Parathyroid adenoma (tissue), 2 donors: ENCODE results near the gene PRKAG1.
A peak's percentile ranks its signal among the peaks of the same experiment; 100 is the strongest.

Experiments used
- H2AFZ ChIP-seq: fragments of 300-600 bp; sonication (generic); one replicate; pipeline ENCODE4 v1.7.0; 2017; ENCODE audit warnings: antibody characterized with exemption, mild to moderate bottlenecking
- H3K27ac ChIP-seq: fragments of 300-600 bp; sonication (generic); one replicate; pipeline ENCODE4 v1.7.0; 2017
- H3K27me3 ChIP-seq: fragments of 300-600 bp; sonication (generic); one replicate; pipeline ENCODE4 v1.7.0; 2017; ENCODE audit warnings: low read length; ENCODE audit not compliant: control insufficient read depth, insufficient read depth
- H3K36me3 ChIP-seq: fragments of 300-600 bp; sonication (generic); one replicate; pipeline ENCODE4 v1.7.0; 2017; ENCODE audit warnings: low read length; ENCODE audit not compliant: control insufficient read depth, insufficient read depth
- H3K4me1 ChIP-seq: fragments of 300-600 bp; sonication (generic); one replicate; pipeline ENCODE4 v1.7.0; 2017; ENCODE audit warnings: control low read depth
- H3K4me2 ChIP-seq: fragments of 300-600 bp; sonication (generic); one replicate; pipeline ENCODE4 v1.7.0; 2017; ENCODE audit warnings: low read length
- H3K4me3 ChIP-seq: fragments of 300-600 bp; sonication (generic); one replicate; pipeline ENCODE4 v1.7.0; 2017; ENCODE audit warnings: low read depth, low read length
- H3K79me2 ChIP-seq: fragments of 300-600 bp; sonication (generic); one replicate; pipeline ENCODE4 v1.7.0; 2017; ENCODE audit warnings: control low read depth
- H3K9ac ChIP-seq: fragments of 300-600 bp; sonication (generic); one replicate; pipeline ENCODE4 v1.7.0; 2017; ENCODE audit warnings: mild to moderate bottlenecking
- H3K9me3 ChIP-seq: fragments of 300-600 bp; sonication (generic); one replicate; pipeline ENCODE4 v1.7.0; 2017; ENCODE audit warnings: low read length; ENCODE audit not compliant: control insufficient read depth
- TF ChIP-seq, protein P1 (sequence below): fragments of 300-600 bp; sonication (generic); IDR thresholded peaks from one replicate; pipeline ENCODE4 v1.7.0; 2017; ENCODE audit warnings: antibody characterized with exemption, mild to moderate bottlenecking
- donor health status: primary hyperparathyroidism.

The PRKAG1 gene

DNA sequence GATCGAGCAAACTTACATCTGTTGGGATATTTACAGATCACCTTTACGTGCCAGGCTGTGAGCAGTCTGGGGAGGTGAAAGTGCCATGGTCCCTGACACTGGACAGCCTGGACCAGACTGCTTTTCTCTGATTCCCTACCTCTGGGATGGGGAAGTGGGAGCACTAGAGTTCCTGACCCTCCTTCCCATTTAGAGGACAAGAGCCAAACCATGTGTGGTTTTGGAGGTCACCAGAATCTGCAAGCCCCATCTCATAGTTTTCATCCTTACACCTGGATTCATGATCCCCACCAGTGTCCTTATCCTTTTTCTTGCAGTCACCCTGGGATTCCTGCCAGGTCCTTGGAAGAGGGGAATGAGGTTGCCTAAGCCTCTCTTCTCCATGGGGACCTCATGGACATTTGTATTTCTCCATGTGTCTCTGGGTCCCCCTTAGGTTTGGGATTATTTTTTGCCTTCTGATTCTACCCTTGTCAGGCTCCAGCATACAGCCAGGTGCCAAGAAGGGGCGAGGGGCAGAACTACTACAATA is 45.6 kb downstream of the PRKAG1 start:
- Histone ChIP-seq H3K9me3 (no peaks in the 10 kb centered on the region), H3K9ac (no peak overlapping the region), H3K4me2 (no peak overlapping the region), H3K27me3 (no peaks in the 10 kb centered on the region), H3K4me1 (peaks cover 31% of the 10 kb centered on the region), H3K27ac (no peak overlapping the region), H3K79me2 (no peaks in the 10 kb centered on the region), H3K36me3 (no peaks in the 10 kb centered on the region), H3K4me3 (no peak overlapping the region), H2AFZ (peak overlapping the region; percentile 20)
- TF ChIP-seq, protein P1, sequence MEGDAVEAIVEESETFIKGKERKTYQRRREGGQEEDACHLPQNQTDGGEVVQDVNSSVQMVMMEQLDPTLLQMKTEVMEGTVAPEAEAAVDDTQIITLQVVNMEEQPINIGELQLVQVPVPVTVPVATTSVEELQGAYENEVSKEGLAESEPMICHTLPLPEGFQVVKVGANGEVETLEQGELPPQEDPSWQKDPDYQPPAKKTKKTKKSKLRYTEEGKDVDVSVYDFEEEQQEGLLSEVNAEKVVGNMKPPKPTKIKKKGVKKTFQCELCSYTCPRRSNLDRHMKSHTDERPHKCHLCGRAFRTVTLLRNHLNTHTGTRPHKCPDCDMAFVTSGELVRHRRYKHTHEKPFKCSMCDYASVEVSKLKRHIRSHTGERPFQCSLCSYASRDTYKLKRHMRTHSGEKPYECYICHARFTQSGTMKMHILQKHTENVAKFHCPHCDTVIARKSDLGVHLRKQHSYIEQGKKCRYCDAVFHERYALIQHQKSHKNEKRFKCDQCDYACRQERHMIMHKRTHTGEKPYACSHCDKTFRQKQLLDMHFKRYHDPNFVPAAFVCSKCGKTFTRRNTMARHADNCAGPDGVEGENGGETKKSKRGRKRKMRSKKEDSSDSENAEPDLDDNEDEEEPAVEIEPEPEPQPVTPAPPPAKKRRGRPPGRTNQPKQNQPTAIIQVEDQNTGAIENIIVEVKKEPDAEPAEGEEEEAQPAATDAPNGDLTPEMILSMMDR = no peak

DNA sequence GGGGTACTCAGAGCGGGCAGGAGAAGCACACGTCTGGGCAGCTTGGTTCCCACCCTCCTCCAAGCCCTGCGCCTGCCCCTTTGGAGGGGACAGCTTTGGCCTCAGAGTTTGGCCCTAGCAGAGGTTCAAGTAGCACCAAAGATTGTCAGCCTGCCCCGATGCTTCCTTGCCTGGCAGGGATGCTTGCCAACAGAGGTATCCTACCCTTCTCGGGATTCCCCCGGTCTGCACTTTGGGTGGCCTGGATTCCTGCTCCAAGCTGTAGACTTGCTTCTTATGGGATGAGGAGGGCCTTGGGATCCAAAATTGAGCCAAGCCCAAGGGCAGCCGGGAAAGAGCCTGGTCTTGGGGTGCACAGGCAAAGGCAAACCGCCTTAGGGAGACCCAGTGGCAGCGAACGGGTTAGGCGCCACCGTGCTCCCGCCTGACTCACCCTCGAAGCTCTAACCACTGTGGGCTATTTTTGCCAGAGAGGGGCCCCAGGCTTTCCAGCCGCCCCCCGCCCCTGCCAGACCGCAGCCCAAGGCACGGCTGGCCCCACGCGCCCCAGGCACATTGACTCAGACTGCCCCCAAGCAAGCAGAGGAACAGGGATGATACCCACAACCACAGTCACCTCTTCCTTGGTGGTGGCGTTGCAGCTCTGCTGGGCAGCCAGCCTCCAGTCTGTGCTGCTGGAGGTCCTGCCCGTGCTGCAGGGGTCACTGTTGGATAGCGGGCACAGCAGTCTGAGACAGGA is 46.2 kb downstream of the PRKAG1 start:
- H3K9me3 ChIP-seq = no peaks in the 10 kb centered on the region
- no peak overlapping the region for H3K9ac ChIP-seq
- H2AFZ ChIP-seq = no peak overlapping the region
- no peaks in the 10 kb centered on the region for H3K79me2 ChIP-seq
- H3K4me2 ChIP-seq = no peak overlapping the region
- H3K27ac ChIP-seq = no peak overlapping the region
- H3K36me3 ChIP-seq = no peaks in the 10 kb centered on the region
- H3K27me3 ChIP-seq = no peaks in the 10 kb centered on the region
- H3K4me3 ChIP-seq = no peak overlapping the region
- TF ChIP-seq, protein P1 = no peak
- peaks cover 31% of the 10 kb centered on the region for H3K4me1 ChIP-seq

DNA sequence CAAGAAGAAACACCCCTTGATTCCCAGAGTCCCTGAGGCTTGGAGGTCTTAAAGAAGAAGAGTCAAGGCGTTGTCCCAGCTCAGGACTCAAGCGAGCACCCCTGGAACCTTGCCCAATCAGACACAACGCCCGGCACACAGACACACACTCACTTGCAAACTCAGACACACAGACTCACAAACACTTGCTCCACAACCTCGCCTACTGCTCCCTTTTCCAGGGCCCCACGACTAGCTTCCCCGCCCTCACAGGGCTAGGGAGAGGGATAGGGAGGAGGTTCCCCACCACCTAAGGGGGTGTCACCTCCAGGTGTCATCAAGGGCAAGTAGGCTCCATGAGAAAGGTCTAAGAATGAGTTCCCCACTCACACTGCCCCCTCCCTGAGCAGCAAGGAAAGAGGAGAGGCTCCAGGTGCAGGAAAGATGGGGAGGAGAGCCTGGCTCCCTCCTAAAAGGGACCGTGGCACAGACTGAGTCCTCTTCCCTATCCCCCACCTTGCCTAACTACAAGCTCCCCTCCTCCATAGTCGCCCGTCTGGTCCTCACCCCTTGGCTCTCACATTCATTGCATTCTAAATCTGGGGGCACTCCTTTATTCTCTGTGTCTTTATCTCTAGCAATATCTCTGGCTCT is 47.8 kb downstream of the PRKAG1 start:
- H3K79me2 ChIP-seq = no peaks in the 10 kb centered on the region
- H3K4me3 ChIP-seq = peak overlapping the region; percentile 16
- no peaks in the 10 kb centered on the region for H3K27me3 ChIP-seq
- H2AFZ ChIP-seq = peak overlapping the region; percentile 67
- peaks cover 31% of the 10 kb centered on the region for H3K4me1 ChIP-seq
- no peaks in the 10 kb centered on the region for H3K9me3 ChIP-seq
- TF ChIP-seq, protein P1 = no peak
- no peaks in the 10 kb centered on the region for H3K36me3 ChIP-seq
- H3K4me2 ChIP-seq = peak overlapping the region; percentile 67
- H3K27ac ChIP-seq = no peak overlapping the region
- H3K9ac ChIP-seq = no peak overlapping the region

DNA sequence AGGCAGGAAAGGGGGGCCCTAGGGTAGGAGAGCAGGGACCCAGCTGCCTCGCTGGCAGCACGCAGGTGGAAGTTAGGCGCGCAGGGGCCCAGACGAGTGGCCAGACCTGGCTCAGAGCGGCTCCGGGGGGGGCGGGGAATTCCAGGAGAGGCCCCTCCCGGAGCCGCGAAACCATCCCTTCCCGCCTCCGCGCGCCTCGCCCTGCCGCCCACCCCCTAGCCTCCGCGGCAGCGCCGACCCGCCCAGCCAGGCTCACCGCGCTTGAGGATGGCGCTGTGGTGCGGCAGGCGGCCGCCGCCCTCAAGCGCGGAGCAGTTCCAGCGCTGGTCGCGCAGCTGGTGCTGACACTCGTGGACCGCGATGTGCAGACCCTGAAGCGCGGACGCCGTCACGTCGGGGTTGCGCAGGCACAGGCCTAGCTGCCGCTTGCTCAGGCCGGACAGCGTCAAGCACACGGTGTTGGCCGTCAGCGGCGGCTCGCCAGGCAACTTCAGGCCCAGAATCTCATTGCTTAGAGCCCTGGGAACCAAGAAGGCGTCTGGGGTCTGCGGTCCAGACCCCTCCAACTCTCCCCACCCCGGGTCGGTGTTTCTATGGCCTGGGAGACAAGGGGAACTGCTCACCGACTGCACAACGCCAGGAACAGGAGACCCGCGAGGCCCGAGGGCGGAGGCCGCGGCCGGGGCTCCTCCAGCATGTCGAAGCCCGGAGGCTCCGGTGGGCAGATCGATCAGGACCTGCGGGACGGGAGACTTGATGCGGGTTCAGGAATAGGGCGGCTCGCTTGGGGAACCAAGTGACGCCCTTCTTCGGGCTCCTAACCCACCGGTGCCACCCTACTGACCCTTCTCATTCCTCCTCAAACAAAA is 48.5 kb downstream of the PRKAG1 start:
- H2AFZ ChIP-seq = peak overlapping the region; percentile 84
- no peaks in the 10 kb centered on the region for H3K9me3 ChIP-seq
- H3K4me3 ChIP-seq = no peak overlapping the region
- H3K79me2 ChIP-seq = no peaks in the 10 kb centered on the region
- no peak overlapping the region for H3K4me2 ChIP-seq
- H3K27me3 ChIP-seq = no peaks in the 10 kb centered on the region
- H3K9ac ChIP-seq = no peak overlapping the region
- no peaks in the 10 kb centered on the region for H3K36me3 ChIP-seq
- TF ChIP-seq, protein P1 = no peak
- peaks cover 31% of the 10 kb centered on the region for H3K4me1 ChIP-seq
- H3K27ac ChIP-seq = no peak overlapping the region
